ENCODE data around the gene TUSC2. TPM values are rescaled to one million over a fixed set of nuclear protein-coding genes. Genes with fewer than 3 reads are reported as not detected.
"Not testable (repeated sequence)": the region's sequence is repeated elsewhere in the genome, so short reads cannot be mapped to it uniquely, and the experiment has no call there.

Gene TUSC2
- polyA plus RNA-seq, 1 of the 3 experiments (the other 2 are of a cell fraction) = 58.7 TPM

- POLR2A ChIA-PET = no interaction called here
- no peak for DNase-seq
- CTCF ChIA-PET = interaction anchor here (1.3 to 2.6 kb wide), 3 partner anchors 12 to 40 kb away, joined by 3 to 11 read pairs (median 4); no protein-coding TSS in a partner anchor
- no peaks in the 10 kb centered on the region for H3K9me3 ChIP-seq
- H4K20me1 ChIP-seq (ENCODE audit: insufficient read depth) = no peaks in the 10 kb centered on the region
- no peaks in the 10 kb centered on the region for H3K9me2 ChIP-seq
- 94% methylated on average over 18 of the region's 28 CpGs for WGBS (ENCODE audit: low lambda C conversion rate)
- peaks cover 3% of the 10 kb centered on the region for H3F3A ChIP-seq (replicated peaks; ENCODE audit: insufficient read depth)
- H3K4me1 ChIP-seq (ENCODE audit: control insufficient read depth in 1 of 2, insufficient read depth in 2 of 2, low read depth in 1 of 2, low read length in 1 of 2) = peaks cover 0 to 6% of the 10 kb centered on the region in 2 experiments; a peak in 1 of 4 replicates
- no peak for TF ChIP-seq SIN3A (IDR thresholded peaks at IDR 0.05; ENCODE audit: borderline replicate concordance, low read depth, low read length)
- no peak for TF ChIP-seq REST (IDR thresholded peaks at IDR 0.05; ENCODE audit: low read depth, low read length)
- TF ChIP-seq FOXM1 (IDR thresholded peaks at IDR 0.05; ENCODE audit: low read depth) = no peak
- TF ChIP-seq FOSL2 (IDR thresholded peaks at IDR 0.05; ENCODE audit: borderline replicate concordance, low read depth) = no peak
- TF ChIP-seq PBX3 (IDR thresholded peaks at IDR 0.05) = no peak
- no peak for TF ChIP-seq ELF1 (IDR thresholded peaks at IDR 0.05)
- no peak for TF ChIP-seq RFX5 (IDR thresholded peaks at IDR 0.05; ENCODE audit: low read length)
- no peak for TF ChIP-seq GABPA (IDR thresholded peaks at IDR 0.05; ENCODE audit: low read depth)
- no peak for TF ChIP-seq EZH2phosphoT487 (IDR thresholded peaks at IDR 0.05; ENCODE audit: borderline replicate concordance, low read depth)
- TF ChIP-seq TCF12 (IDR thresholded peaks at IDR 0.05) = no peak
- TF ChIP-seq YY1 (IDR thresholded peaks at IDR 0.05; ENCODE audit: low read depth) = no peak
- no peak overlapping the region for H3K9ac ChIP-seq
- H3K4me2 ChIP-seq = no peak overlapping the region
- no peak overlapping the region for H3K4me3 ChIP-seq (ENCODE audit: low read depth in 2 of 2, low read length in 1 of 2)
- H3K79me2 ChIP-seq (ENCODE audit: insufficient read depth) = peaks cover 14% of the 10 kb centered on the region
- H3K27me3 ChIP-seq (ENCODE audit: insufficient read depth) = no peaks in the 10 kb centered on the region
- no peak overlapping the region for H2AFZ ChIP-seq (ENCODE audit: low read depth)
- no peak overlapping the region for H3K27ac ChIP-seq (ENCODE audit: low read depth in 2 of 2, low read length in 1 of 2)
- H3K36me3 ChIP-seq (replicated peaks in 1 of 2; ENCODE audit: control insufficient read depth in 1 of 2, insufficient read depth in 2 of 2, low read length in 1 of 2) = peaks cover 3 to 29% of the 10 kb centered on the region in 2 experiments
Observed at GRCh38 chr3:50286322-50287227, 41.4 kb downstream of the TUSC2 start.

- H3K79me2 ChIP-seq (ENCODE audit: insufficient read depth); H3K4me1 ChIP-seq (ENCODE audit: control insufficient read depth in 1 of 2, insufficient read depth in 2 of 2, low read depth in 1 of 2, low read length in 1 of 2); H3K4me3 ChIP-seq (ENCODE audit: low read depth in 2 of 2, low read length in 1 of 2); H3K27ac ChIP-seq (ENCODE audit: low read depth in 2 of 2, low read length in 1 of 2); H3K27me3 ChIP-seq (ENCODE audit: insufficient read depth); H3K4me2 ChIP-seq; H3K9me2 ChIP-seq; H2AFZ ChIP-seq (ENCODE audit: low read depth); H3K9me3 ChIP-seq; DNase-seq; POLR2A ChIA-PET; H3K9ac ChIP-seq; H4K20me1 ChIP-seq (ENCODE audit: insufficient read depth); H3F3A ChIP-seq (replicated peaks; ENCODE audit: insufficient read depth): not testable (repeated sequence)
- CTCF ChIA-PET = interaction anchor here (1.0 to 2.1 kb wide), 5 partner anchors 9 to 259 kb away, joined by 3 to 11 read pairs (median 3); no protein-coding TSS in a partner anchor
- WGBS (ENCODE audit: low lambda C conversion rate) = 88% methylated on average over 6 of the region's 6 CpGs
- H3K36me3 ChIP-seq (replicated peaks in 1 of 2; ENCODE audit: control insufficient read depth in 1 of 2, insufficient read depth in 2 of 2, low read length in 1 of 2) = peaks cover 0 to 18% of the 10 kb centered on the region in 2 experiments
Observed at GRCh38 chr3:50284121-50284520, 43.9 kb downstream of the TUSC2 start.
